Liver (tissue), 9 donors: ENCODE data around the gene HIVEP3. TPM values are rescaled to one million over a fixed set of nuclear protein-coding genes. Genes with fewer than 3 reads are reported as not detected.

ENCODE experiments used
- DNase-seq: peaks from one replicate; pipeline ENCODE4 v3.0.0-alpha.2; 2017; ENCODE audit warnings: low spot score
- H3K27ac ChIP-seq, 2 donors: one replicate each; pipeline ENCODE4 v1.7.0; 2013; ENCODE audit warnings: inconsistent platforms in 2 of 2, low read length in 2 of 2, control low read depth in 1 of 2, low read depth in 1 of 2, mild to moderate bottlenecking in 1 of 2
- H3K27me3 ChIP-seq, 4 donors: one replicate each; pipeline versions ENCODE4 v1.6.1 to v1.7.0; 2013; ENCODE audit warnings: low read length in 3 of 4, inconsistent platforms in 1 of 4, mild to moderate bottlenecking in 1 of 4, moderate library complexity in 1 of 4; ENCODE audit not compliant: control insufficient read depth in 4 of 4, insufficient read depth in 4 of 4
- H3K36me3 ChIP-seq, 4 donors: one replicate each; pipeline versions ENCODE4 v1.6.1 to v1.7.0; 2013; ENCODE audit warnings: low read length in 3 of 4, mild to moderate bottlenecking in 3 of 4, low read depth in 1 of 4, moderate library complexity in 1 of 4; ENCODE audit not compliant: control insufficient read depth in 4 of 4, insufficient read depth in 3 of 4
- H3K4me1 ChIP-seq, 4 donors: one replicate each; pipeline versions ENCODE4 v1.6.1 to v1.7.0; 2013; ENCODE audit warnings: low read length in 3 of 4, mild to moderate bottlenecking in 3 of 4, moderate library complexity in 1 of 4; ENCODE audit not compliant: control insufficient read depth in 4 of 4, insufficient read depth in 4 of 4
- H3K4me3 ChIP-seq, 3 donors: one replicate each; pipeline versions ENCODE4 v1.6.1 to v1.7.0; 2013; ENCODE audit warnings: low read length in 3 of 3, control low read depth in 1 of 3, low read depth in 1 of 3, mild to moderate bottlenecking in 1 of 3
- H3K9ac ChIP-seq, 2 donors: one replicate each; pipeline ENCODE4 v1.7.0; 2013; ENCODE audit warnings: low read length in 2 of 2, mild to moderate bottlenecking in 2 of 2, moderate library complexity in 2 of 2, control low read depth in 1 of 2, low read depth in 1 of 2
- H3K9me3 ChIP-seq, 4 donors: one replicate each; pipeline versions ENCODE4 v1.6.1 to v1.7.0; 2013; ENCODE audit warnings: low read length in 3 of 4; ENCODE audit not compliant: control insufficient read depth in 4 of 4
- FOXA1 ChIP-seq: IDR thresholded peaks from 2 replicates; pipeline ENCODE4 v1.6.1; 2016; ENCODE audit warnings: antibody characterized with exemption
- GABPA ChIP-seq, 2 donors: IDR thresholded peaks in 1 of 2; conservative IDR thresholded peaks in 1 of 2; 2 replicates each; pipeline ENCODE4 v1.6.1; 2016; ENCODE audit warnings: antibody characterized with exemption in 2 of 2, mild to moderate bottlenecking in 1 of 2, moderate library complexity in 1 of 2
- HNF4G ChIP-seq: IDR thresholded peaks from 2 replicates; pipeline ENCODE4 v1.6.1; 2016; ENCODE audit warnings: antibody characterized with exemption
- NR2F2 ChIP-seq: IDR thresholded peaks from 2 replicates; pipeline ENCODE4 v1.6.1; 2016; ENCODE audit warnings: antibody characterized with exemption
- RAD21 ChIP-seq, 2 donors: IDR thresholded peaks; 2 replicates each; pipeline ENCODE4 v1.6.1; 2016; ENCODE audit warnings: antibody characterized with exemption in 2 of 2, mild to moderate bottlenecking in 2 of 2
- REST ChIP-seq: IDR thresholded peaks from 2 replicates; pipeline ENCODE4 v1.6.1; 2016; ENCODE audit warnings: antibody characterized with exemption, mild to moderate bottlenecking
- RXRA ChIP-seq, 2 donors: IDR thresholded peaks; 2 replicates each; pipeline ENCODE4 v1.6.1; 2017 to 2018; ENCODE audit warnings: antibody characterized with exemption in 2 of 2, mild to moderate bottlenecking in 1 of 2
- TAF1 ChIP-seq: conservative IDR thresholded peaks from 2 replicates; pipeline ENCODE4 v1.6.1; 2016; ENCODE audit warnings: antibody characterized with exemption, mild to moderate bottlenecking
- YY1 ChIP-seq: IDR thresholded peaks from 2 replicates; pipeline ENCODE4 v1.6.1; 2016; ENCODE audit warnings: antibody characterized with exemption, mild to moderate bottlenecking
- WGBS: extraction: QIAGEN DNeasy Blood & Tissue Kit; methylation state at CpG from one replicate; pipeline ENCODE4 v1.1.7; 2013; 5-methylcytosine and 5-hydroxymethylcytosine counted together
- polyA plus RNA-seq, 2 donors: library from polyadenylated mRNA; stranded (reverse) in 1 of 2; unstranded in 1 of 2; fragments of 200-250 nt in 1 of 2; fragments of >200 nt in 1 of 2; fragmentation: Nextera tagmentation in 1 of 2; extraction: Ambion mirVana in 1 of 2; gene quantifications; one replicate each; pipeline versions ENCODE4 v1.2.1 to v1.2.3, GENCODE V29; 2013 to 2015
- total RNA-seq, 2 donors: library from RNA; depleted of rRNA; stranded (reverse); fragments of >200 nt; gene quantifications; one replicate each; pipeline ENCODE4 v1.2.3, GENCODE V29; 2014
- TF ChIP-seq, protein P1 (sequence below): fragments of 150-350 bp; IDR thresholded peaks from 2 replicates; pipeline ENCODE4 v1.5.1; 2017; ENCODE audit warnings: improper control_type of control experiment, low read depth, low read length; ENCODE audit not compliant: missing input control
- donor health status: healthy.
- donor health status: healthy.
- donor health status: healthy.
- donor health status: healthy.
- donor health status: healthy.

HIVEP3 gene
- total and polyA plus RNA-seq, 4 donors, result 0.93 to 1.6 (median 1.4) TPM

GRCh38 chr1:41656825-41657500 is 261.8 kb downstream of the HIVEP3 start:
- Histone ChIP-seq H3K9ac (no peak overlapping the region), H3K4me1 (peaks cover 6 to 23% (median 11%) of the 10 kb centered on the region in 4 donors), H3K4me3 (no peak overlapping the region), H3K36me3 (no peaks in the 10 kb centered on the region), H3K9me3 (no peaks in the 10 kb centered on the region), H3K27ac (no peak overlapping the region), H3K27me3 (no peaks in the 10 kb centered on the region)
- TF ChIP-seq RXRA (IDR thresholded peaks at IDR 0.05) (no peak), REST (no peak), YY1 (no peak), RAD21 (IDR thresholded peaks at IDR 0.05) (no peak), NR2F2 (no peak), HNF4G (no peak), FOXA1 (no peak)
- TF ChIP-seq, protein P1, sequence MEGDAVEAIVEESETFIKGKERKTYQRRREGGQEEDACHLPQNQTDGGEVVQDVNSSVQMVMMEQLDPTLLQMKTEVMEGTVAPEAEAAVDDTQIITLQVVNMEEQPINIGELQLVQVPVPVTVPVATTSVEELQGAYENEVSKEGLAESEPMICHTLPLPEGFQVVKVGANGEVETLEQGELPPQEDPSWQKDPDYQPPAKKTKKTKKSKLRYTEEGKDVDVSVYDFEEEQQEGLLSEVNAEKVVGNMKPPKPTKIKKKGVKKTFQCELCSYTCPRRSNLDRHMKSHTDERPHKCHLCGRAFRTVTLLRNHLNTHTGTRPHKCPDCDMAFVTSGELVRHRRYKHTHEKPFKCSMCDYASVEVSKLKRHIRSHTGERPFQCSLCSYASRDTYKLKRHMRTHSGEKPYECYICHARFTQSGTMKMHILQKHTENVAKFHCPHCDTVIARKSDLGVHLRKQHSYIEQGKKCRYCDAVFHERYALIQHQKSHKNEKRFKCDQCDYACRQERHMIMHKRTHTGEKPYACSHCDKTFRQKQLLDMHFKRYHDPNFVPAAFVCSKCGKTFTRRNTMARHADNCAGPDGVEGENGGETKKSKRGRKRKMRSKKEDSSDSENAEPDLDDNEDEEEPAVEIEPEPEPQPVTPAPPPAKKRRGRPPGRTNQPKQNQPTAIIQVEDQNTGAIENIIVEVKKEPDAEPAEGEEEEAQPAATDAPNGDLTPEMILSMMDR, result no peak
- WGBS, result 88% methylated on average over 9 of the region's 9 CpGs
- DNase-seq, result no peak

DNA sequence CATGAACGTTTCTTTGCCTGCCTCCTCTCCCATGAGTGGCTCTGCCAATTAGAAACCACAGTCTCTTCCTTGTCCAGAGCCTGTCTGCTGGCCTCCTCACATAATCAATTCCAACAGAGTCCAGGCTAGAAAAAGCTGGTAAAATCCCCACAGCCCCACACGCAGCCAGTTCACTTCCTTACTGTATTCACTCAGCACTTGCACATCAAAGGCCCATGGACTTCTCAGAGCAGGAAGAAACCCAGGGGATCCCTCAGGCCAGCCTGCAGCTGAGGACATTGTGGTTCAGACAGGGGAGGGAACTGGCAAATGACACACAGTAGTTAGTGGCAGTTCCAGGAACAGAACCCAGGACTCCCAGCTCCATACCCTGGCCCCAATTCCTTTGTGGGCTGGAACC is 262.7 kb downstream of the HIVEP3 start:
- no peak for TF ChIP-seq TAF1
- TF ChIP-seq RXRA (IDR thresholded peaks at IDR 0.05), result no peak
- no peak for TF ChIP-seq GABPA (IDR thresholded peaks at IDR 0.05 in 1 of 2, conservative IDR thresholded peaks at IDR 0.05 in 1 of 2)
- TF ChIP-seq REST, result peak; percentile 89
- no peak for TF ChIP-seq RAD21 (IDR thresholded peaks at IDR 0.05)
- peaks cover 0 to 15% (median 3%) of the 10 kb centered on the region in 4 donors for H3K4me1 ChIP-seq
- no peak overlapping the region for H3K4me3 ChIP-seq
- DNase-seq, result no peak
- H3K36me3 ChIP-seq, result no peaks in the 10 kb centered on the region
- no peak overlapping the region for H3K9ac ChIP-seq
- H3K27me3 ChIP-seq, result no peaks in the 10 kb centered on the region
- no peak overlapping the region for H3K27ac ChIP-seq
- 65% methylated on average over 2 of the region's 2 CpGs for WGBS
- no peaks in the 10 kb centered on the region for H3K9me3 ChIP-seq
